GM23338 (cell line): Measurements from ENCODE around the gene MBNL1. TPM values are rescaled to one million over a fixed set of nuclear protein-coding genes. Genes with fewer than 3 reads are reported as not detected.

Experiments used
- ATAC-seq: fragments of 200-7000 bp; cut with Tn5 transposase; 3 replicates; pipeline ENCODE4 v1.9.1; 2020
- DNase-seq: peaks from one replicate; pipeline ENCODE4 v3.0.0-alpha.2; 2015; ENCODE audit warnings: low spot score
- H2AFZ ChIP-seq: fragments of 200-600 bp; sonication (generic); 2 replicates; pipeline ENCODE4 v1.8.0; 2016; ENCODE audit warnings: antibody characterized with exemption, mild to moderate bottlenecking, moderate library complexity
- H3F3A ChIP-seq: fragments of 200-600 bp; sonication (generic); replicated peaks from 2 replicates; pipeline ENCODE4 v1.8.0; 2017; ENCODE audit warnings: antibody characterized with exemption, mixed run types, low read depth
- H3K27ac ChIP-seq: fragments of 200-600 bp; sonication (generic); 2 replicates; pipeline ENCODE4 v1.6.1; 2016; ENCODE audit warnings: low read depth
- H3K27me3 ChIP-seq: fragments of 200-600 bp; sonication (generic); 2 replicates; pipeline ENCODE4 v1.8.0; 2016; ENCODE audit warnings: mild to moderate bottlenecking, mixed run types, moderate library complexity; ENCODE audit not compliant: insufficient read depth
- H3K36me3 ChIP-seq: fragments of 200-600 bp; sonication (generic); 2 replicates; pipeline ENCODE4 v1.8.0; 2016; ENCODE audit warnings: mild to moderate bottlenecking; ENCODE audit not compliant: insufficient read depth
- H3K4me1 ChIP-seq: fragments of 200-600 bp; sonication (generic); 2 replicates; pipeline ENCODE4 v1.8.0; 2016; ENCODE audit warnings: mild to moderate bottlenecking, moderate library complexity; ENCODE audit not compliant: insufficient read depth
- H3K4me2 ChIP-seq: fragments of 200-600 bp; sonication (generic); 2 replicates; pipeline ENCODE4 v1.7.1; 2017; ENCODE audit warnings: mixed run types
- H3K4me3 ChIP-seq: fragments of 200-600 bp; sonication (generic); 2 replicates; pipeline ENCODE4 v1.6.1; 2016; ENCODE audit warnings: mixed run types
- H3K79me2 ChIP-seq: fragments of 200-600 bp; sonication (generic); replicated peaks from 2 replicates; pipeline ENCODE4 v1.8.0; 2017; ENCODE audit warnings: mild to moderate bottlenecking; ENCODE audit not compliant: insufficient read depth
- H3K9me2 ChIP-seq: fragments of 200-600 bp; sonication (generic); 2 replicates; pipeline ENCODE4 v1.8.0; 2017; ENCODE audit not compliant: insufficient read depth
- H4K20me1 ChIP-seq: fragments of 200-600 bp; sonication (generic); replicated peaks from 2 replicates; pipeline ENCODE4 v1.8.0; 2017; ENCODE audit warnings: mild to moderate bottlenecking; ENCODE audit not compliant: insufficient read depth
- H3K27ac Mint-ChIP-seq: 2 replicates; pipeline ENCODE4 v1.8.0; 2020; ENCODE audit warnings: inconsistent platforms, mild to moderate bottlenecking, moderate library complexity, mixed read lengths
- H3K27me3 Mint-ChIP-seq: 3 replicates; pipeline ENCODE4 v1.8.0; 2022; ENCODE audit warnings: low read depth, mild to moderate bottlenecking, moderate library complexity, mixed read lengths, inconsistent platforms; ENCODE audit not compliant: insufficient read depth, poor library complexity
- H3K36me3 Mint-ChIP-seq: 3 replicates; pipeline ENCODE4 v1.8.0; 2021; ENCODE audit warnings: low read depth, mild to moderate bottlenecking, inconsistent platforms, moderate library complexity, mixed read lengths
- H3K4me1 Mint-ChIP-seq: 3 replicates; pipeline ENCODE4 v1.8.0; 2020; ENCODE audit warnings: mild to moderate bottlenecking, inconsistent platforms, mixed read lengths
- H3K4me3 Mint-ChIP-seq: 3 replicates; pipeline ENCODE4 v1.8.0; 2021; ENCODE audit warnings: moderate library complexity, mild to moderate bottlenecking, inconsistent platforms, mixed read lengths
- H3K9me3 Mint-ChIP-seq: 3 replicates; pipeline ENCODE4 v1.8.0; 2020; ENCODE audit warnings: moderate library complexity, mild to moderate bottlenecking, inconsistent platforms, mixed read lengths
- CREB1 ChIP-seq: fragments of 250-450 bp; sonication (Bioruptor Pico); IDR thresholded peaks from 2 replicates; pipeline ENCODE4 v1.5.0; 2020; ENCODE audit warnings: low read depth, mild to moderate bottlenecking, moderate library complexity
- ETS1 ChIP-seq: IDR thresholded peaks from 2 replicates; pipeline ENCODE4 v1.6.1; 2016; ENCODE audit warnings: antibody characterized with exemption
- EZH2 ChIP-seq: fragments of 200-600 bp; sonication (generic); IDR thresholded peaks from one replicate; pipeline ENCODE4 v1.8.0; 2017; ENCODE audit warnings: antibody characterized with exemption, mild to moderate bottlenecking, low read depth; ENCODE audit not compliant: unreplicated experiment
- EZH2phosphoT487 ChIP-seq: fragments of 200-600 bp; sonication (generic); IDR thresholded peaks from one replicate; pipeline ENCODE4 v1.8.1; 2018; ENCODE audit warnings: antibody characterized with exemption; ENCODE audit not compliant: unreplicated experiment
- JUNB ChIP-seq: IDR thresholded peaks from one replicate; pipeline ENCODE4 v1.6.1; 2016; ENCODE audit warnings: antibody characterized with exemption; ENCODE audit not compliant: unreplicated experiment
- NANOG ChIP-seq: IDR thresholded peaks from 2 replicates; pipeline ENCODE4 v1.6.1; 2016; ENCODE audit warnings: antibody characterized with exemption, borderline replicate concordance
- STAT1 ChIP-seq: IDR thresholded peaks from one replicate; pipeline ENCODE4 v1.6.1; 2016; ENCODE audit warnings: antibody characterized with exemption; ENCODE audit not compliant: unreplicated experiment
- ZNF114 ChIP-seq: fragments of 250-450 bp; sonication (Bioruptor Pico); IDR thresholded peaks from 2 replicates; pipeline ENCODE4 v1.5.0; 2020; ENCODE audit warnings: mild to moderate bottlenecking, moderate library complexity
- ZNF331 ChIP-seq: fragments of 250-450 bp; sonication (Bioruptor Pico); IDR thresholded peaks from 2 replicates; pipeline ENCODE4 v1.5.0; 2020; ENCODE audit warnings: low read depth, mild to moderate bottlenecking, moderate library complexity
- ZNF462 ChIP-seq: fragments of 250-450 bp; sonication (Bioruptor Pico); IDR thresholded peaks from 2 replicates; pipeline ENCODE4 v1.5.0; 2020; ENCODE audit warnings: mild to moderate bottlenecking, moderate library complexity
- polyA plus RNA-seq: library from polyadenylated mRNA; unstranded; fragments of >200 nt; fragmentation: Nextera tagmentation; extraction: Ambion mirVana; gene quantifications from 2 replicates; pipeline ENCODE4 v1.2.1, GENCODE V29; 2016
- total RNA-seq: library from RNA; depleted of rRNA; stranded (reverse); fragments of >200 nt; shearing (Covaris generic); gene quantifications from 2 replicates; pipeline ENCODE4 v1.2.3, GENCODE V29; 2014

The MBNL1 gene
- total and polyA plus RNA-seq, 2 experiments from 2014 or later, result 9.4 to 23.2 TPM

- no peak for TF ChIP-seq STAT1
- no peak for TF ChIP-seq ZNF114
- no peak for TF ChIP-seq NANOG
- no peak for TF ChIP-seq EZH2phosphoT487
- TF ChIP-seq ETS1, result no peak
These were observed 189.8 kb downstream of the MBNL1 start (continued) for GRCh38 chr3:152458376-152459117.

GRCh38 chr3:152459118-152459515 is 190.4 kb downstream of the MBNL1 start:
- DNase-seq (no peak), ATAC-seq (no peak)
- Histone ChIP-seq H3K79me2 (no peaks in the 10 kb centered on the region), H3K4me3 (no peak overlapping the region), H2AFZ (no peak overlapping the region), H3F3A (no peaks in the 10 kb centered on the region), H3K27ac (no peak overlapping the region), H3K9me2 (no peaks in the 10 kb centered on the region), H4K20me1 (no peaks in the 10 kb centered on the region), H3K4me1 (0 out of 2 replicates have a peak, but pooled peaks cover 4% of the 10 kb centered on the region), H3K4me2 (no peak overlapping the region), H3K36me3 (no peaks in the 10 kb centered on the region), H3K27me3 (no peaks in the 10 kb centered on the region)
- H3K27me3 Mint-ChIP-seq, result no peaks in the 10 kb centered on the region
- H3K36me3 Mint-ChIP-seq, result peaks cover 11% of the 10 kb centered on the region; the same call in 2 of the 3 replicates
- H3K9me3 Mint-ChIP-seq, result no peaks in the 10 kb centered on the region
- TF ChIP-seq NANOG (no peak), ZNF114 (no peak), ZNF331 (CRISPR knock-in tag) (no peak), JUNB (no peak), EZH2 (no peak), CREB1 (CRISPR knock-in tag) (no peak), ETS1 (no peak), EZH2phosphoT487 (no peak), ZNF462 (CRISPR knock-in tag) (no peak)
- H3K4me1 Mint-ChIP-seq, result peaks cover 6% of the 10 kb centered on the region
- no peak overlapping the region for H3K27ac Mint-ChIP-seq
- no peak overlapping the region for H3K4me3 Mint-ChIP-seq
